NT2/D1 (cell line): ENCODE data around the gene KANK2.

Experiments
- SUZ12 ChIP-seq: IDR thresholded peaks from 2 replicates; pipeline ENCODE4 v1.6.1; 2011; ENCODE audit not compliant: insufficient read length, insufficient read depth; ENCODE audit errors: extremely low read depth
- ZNF274 ChIP-seq: IDR thresholded peaks from 2 replicates; pipeline ENCODE4 v1.6.1; 2011; ENCODE audit warnings: mild to moderate bottlenecking, low read depth, low read length

GRCh38 chr19:11240008-11240444 is 42.7 kb upstream of the KANK2 start:
- TF ChIP-seq SUZ12 = no peak
- TF ChIP-seq ZNF274 = no peak
